A549 (cell line): ENCODE results near the gene CD160.

ENCODE experiments used
- BCL3 ChIP-seq: fragments of >200 bp; sonication (Bioruptor Twin); formaldehyde crosslinking; IDR thresholded peaks from 3 replicates; pipeline ENCODE4 v1.6.1; 2016
- CTCF ChIP-seq: fragments of >200 bp; sonication (Bioruptor Twin); formaldehyde crosslinking; IDR thresholded peaks from 3 replicates; pipeline ENCODE4 v1.5.1; 2016
- EP300 ChIP-seq, 2 experiments: fragments of >200 bp; sonication (Bioruptor Twin); formaldehyde crosslinking; IDR thresholded peaks; 2 replicates in 1 of 2; 3 replicates in 1 of 2; pipeline ENCODE4 v1.6.1; 2016 to 2017
- ESRRA ChIP-seq: fragments of 150-350 bp; IDR thresholded peaks from 2 replicates; pipeline ENCODE4 v1.6.1; 2014; ENCODE audit warnings: mild to moderate bottlenecking, low read length, borderline replicate concordance
- JUNB ChIP-seq: fragments of >200 bp; sonication (Bioruptor Twin); formaldehyde crosslinking; IDR thresholded peaks from 2 replicates; pipeline ENCODE4 v1.6.1; 2016
- MAX ChIP-seq: IDR thresholded peaks from 2 replicates; pipeline ENCODE4 v1.6.1; 2012
- PHF8 ChIP-seq: fragments of 200-600 bp; sonication (generic); IDR thresholded peaks from 2 replicates; pipeline ENCODE4 v1.6.1; 2016; ENCODE audit warnings: low read depth, mild to moderate bottlenecking, antibody characterized with exemption, moderate library complexity, borderline replicate concordance
- POLR2A ChIP-seq: IDR thresholded peaks from 2 replicates; pipeline ENCODE4 v1.6.1; 2012; ENCODE audit warnings: mild to moderate bottlenecking, low read length
- ZFP36 ChIP-seq: fragments of 450-650 bp; IDR thresholded peaks from 2 replicates; pipeline ENCODE4 v1.6.1; 2014; ENCODE audit warnings: borderline replicate concordance; ENCODE audit not compliant: partially characterized antibody
- TF ChIP-seq, protein P1 (sequence below): fragments of 200-600 bp; sonication (generic); IDR thresholded peaks from 2 replicates; pipeline ENCODE4 v1.6.1; 2016; ENCODE audit warnings: antibody characterized with exemption, mild to moderate bottlenecking, moderate library complexity

DNA sequence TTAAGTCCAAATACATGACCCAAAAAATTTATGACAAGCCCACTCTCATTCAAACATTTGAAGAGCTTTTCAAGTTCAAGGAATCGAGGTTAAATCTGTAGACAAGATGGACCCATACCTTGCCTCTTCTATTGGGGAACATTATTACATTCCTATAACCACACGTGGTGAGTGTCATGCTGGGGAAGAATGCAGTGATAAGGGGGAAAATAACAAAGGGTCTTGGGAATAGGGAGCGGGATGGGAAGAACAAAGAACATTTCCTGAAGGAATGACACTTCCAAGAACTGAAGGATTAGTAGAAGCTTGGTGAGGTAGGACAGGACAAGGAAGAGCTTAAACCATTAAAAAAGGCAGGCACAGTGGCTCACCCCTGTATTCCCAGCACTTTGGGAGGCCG is 31.0 kb upstream of the CD160 start:
- TF ChIP-seq, protein P1, sequence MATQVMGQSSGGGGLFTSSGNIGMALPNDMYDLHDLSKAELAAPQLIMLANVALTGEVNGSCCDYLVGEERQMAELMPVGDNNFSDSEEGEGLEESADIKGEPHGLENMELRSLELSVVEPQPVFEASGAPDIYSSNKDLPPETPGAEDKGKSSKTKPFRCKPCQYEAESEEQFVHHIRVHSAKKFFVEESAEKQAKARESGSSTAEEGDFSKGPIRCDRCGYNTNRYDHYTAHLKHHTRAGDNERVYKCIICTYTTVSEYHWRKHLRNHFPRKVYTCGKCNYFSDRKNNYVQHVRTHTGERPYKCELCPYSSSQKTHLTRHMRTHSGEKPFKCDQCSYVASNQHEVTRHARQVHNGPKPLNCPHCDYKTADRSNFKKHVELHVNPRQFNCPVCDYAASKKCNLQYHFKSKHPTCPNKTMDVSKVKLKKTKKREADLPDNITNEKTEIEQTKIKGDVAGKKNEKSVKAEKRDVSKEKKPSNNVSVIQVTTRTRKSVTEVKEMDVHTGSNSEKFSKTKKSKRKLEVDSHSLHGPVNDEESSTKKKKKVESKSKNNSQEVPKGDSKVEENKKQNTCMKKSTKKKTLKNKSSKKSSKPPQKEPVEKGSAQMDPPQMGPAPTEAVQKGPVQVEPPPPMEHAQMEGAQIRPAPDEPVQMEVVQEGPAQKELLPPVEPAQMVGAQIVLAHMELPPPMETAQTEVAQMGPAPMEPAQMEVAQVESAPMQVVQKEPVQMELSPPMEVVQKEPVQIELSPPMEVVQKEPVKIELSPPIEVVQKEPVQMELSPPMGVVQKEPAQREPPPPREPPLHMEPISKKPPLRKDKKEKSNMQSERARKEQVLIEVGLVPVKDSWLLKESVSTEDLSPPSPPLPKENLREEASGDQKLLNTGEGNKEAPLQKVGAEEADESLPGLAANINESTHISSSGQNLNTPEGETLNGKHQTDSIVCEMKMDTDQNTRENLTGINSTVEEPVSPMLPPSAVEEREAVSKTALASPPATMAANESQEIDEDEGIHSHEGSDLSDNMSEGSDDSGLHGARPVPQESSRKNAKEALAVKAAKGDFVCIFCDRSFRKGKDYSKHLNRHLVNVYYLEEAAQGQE: no peak
- TF ChIP-seq CTCF (no peak), PHF8 (no peak), JUNB (no peak), EP300 (IDR thresholded peaks at IDR 0.05) (no peak), ZFP36 (no peak), BCL3 (no peak), MAX (no peak), ESRRA (no peak), POLR2A (no peak)
